GM23338 (cell line): ENCODE measurements around the gene ENOX2. TPM values are rescaled to one million over a fixed set of nuclear protein-coding genes. Genes with fewer than 3 reads are reported as not detected.

Experiments used
- ATAC-seq: fragments of 200-7000 bp; cut with Tn5 transposase; 3 replicates; pipeline ENCODE4 v1.9.1; 2020
- DNase-seq: peaks from one replicate; pipeline ENCODE4 v3.0.0-alpha.2; 2015; ENCODE audit warnings: low spot score
- H2AFZ ChIP-seq: fragments of 200-600 bp; sonication (generic); 2 replicates; pipeline ENCODE4 v1.8.0; 2016; ENCODE audit warnings: antibody characterized with exemption, mild to moderate bottlenecking, moderate library complexity
- H3F3A ChIP-seq: fragments of 200-600 bp; sonication (generic); replicated peaks from 2 replicates; pipeline ENCODE4 v1.8.0; 2017; ENCODE audit warnings: antibody characterized with exemption, mixed run types, low read depth
- H3K27ac ChIP-seq: fragments of 200-600 bp; sonication (generic); 2 replicates; pipeline ENCODE4 v1.6.1; 2016; ENCODE audit warnings: low read depth
- H3K27me3 ChIP-seq: fragments of 200-600 bp; sonication (generic); 2 replicates; pipeline ENCODE4 v1.8.0; 2016; ENCODE audit warnings: mild to moderate bottlenecking, mixed run types, moderate library complexity; ENCODE audit not compliant: insufficient read depth
- H3K36me3 ChIP-seq: fragments of 200-600 bp; sonication (generic); 2 replicates; pipeline ENCODE4 v1.8.0; 2016; ENCODE audit warnings: mild to moderate bottlenecking; ENCODE audit not compliant: insufficient read depth
- H3K4me1 ChIP-seq: fragments of 200-600 bp; sonication (generic); 2 replicates; pipeline ENCODE4 v1.8.0; 2016; ENCODE audit warnings: mild to moderate bottlenecking, moderate library complexity; ENCODE audit not compliant: insufficient read depth
- H3K4me2 ChIP-seq: fragments of 200-600 bp; sonication (generic); 2 replicates; pipeline ENCODE4 v1.7.1; 2017; ENCODE audit warnings: mixed run types
- H3K4me3 ChIP-seq: fragments of 200-600 bp; sonication (generic); 2 replicates; pipeline ENCODE4 v1.6.1; 2016; ENCODE audit warnings: mixed run types
- H3K79me2 ChIP-seq: fragments of 200-600 bp; sonication (generic); replicated peaks from 2 replicates; pipeline ENCODE4 v1.8.0; 2017; ENCODE audit warnings: mild to moderate bottlenecking; ENCODE audit not compliant: insufficient read depth
- H3K9me2 ChIP-seq: fragments of 200-600 bp; sonication (generic); 2 replicates; pipeline ENCODE4 v1.8.0; 2017; ENCODE audit not compliant: insufficient read depth
- H4K20me1 ChIP-seq: fragments of 200-600 bp; sonication (generic); replicated peaks from 2 replicates; pipeline ENCODE4 v1.8.0; 2017; ENCODE audit warnings: mild to moderate bottlenecking; ENCODE audit not compliant: insufficient read depth
- H3K27ac Mint-ChIP-seq: 2 replicates; pipeline ENCODE4 v1.8.0; 2020; ENCODE audit warnings: inconsistent platforms, mild to moderate bottlenecking, moderate library complexity, mixed read lengths
- H3K27me3 Mint-ChIP-seq: 3 replicates; pipeline ENCODE4 v1.8.0; 2022; ENCODE audit warnings: low read depth, mild to moderate bottlenecking, moderate library complexity, mixed read lengths, inconsistent platforms; ENCODE audit not compliant: insufficient read depth, poor library complexity
- H3K36me3 Mint-ChIP-seq: 3 replicates; pipeline ENCODE4 v1.8.0; 2021; ENCODE audit warnings: low read depth, mild to moderate bottlenecking, inconsistent platforms, moderate library complexity, mixed read lengths
- H3K4me1 Mint-ChIP-seq: 3 replicates; pipeline ENCODE4 v1.8.0; 2020; ENCODE audit warnings: mild to moderate bottlenecking, inconsistent platforms, mixed read lengths
- H3K4me3 Mint-ChIP-seq: 3 replicates; pipeline ENCODE4 v1.8.0; 2021; ENCODE audit warnings: moderate library complexity, mild to moderate bottlenecking, inconsistent platforms, mixed read lengths
- H3K9me3 Mint-ChIP-seq: 3 replicates; pipeline ENCODE4 v1.8.0; 2020; ENCODE audit warnings: moderate library complexity, mild to moderate bottlenecking, inconsistent platforms, mixed read lengths
- CREB1 ChIP-seq: fragments of 250-450 bp; sonication (Bioruptor Pico); IDR thresholded peaks from 2 replicates; pipeline ENCODE4 v1.5.0; 2020; ENCODE audit warnings: low read depth, mild to moderate bottlenecking, moderate library complexity
- ETS1 ChIP-seq: IDR thresholded peaks from 2 replicates; pipeline ENCODE4 v1.6.1; 2016; ENCODE audit warnings: antibody characterized with exemption
- EZH2 ChIP-seq: fragments of 200-600 bp; sonication (generic); IDR thresholded peaks from one replicate; pipeline ENCODE4 v1.8.0; 2017; ENCODE audit warnings: antibody characterized with exemption, mild to moderate bottlenecking, low read depth; ENCODE audit not compliant: unreplicated experiment
- EZH2phosphoT487 ChIP-seq: fragments of 200-600 bp; sonication (generic); IDR thresholded peaks from one replicate; pipeline ENCODE4 v1.8.1; 2018; ENCODE audit warnings: antibody characterized with exemption; ENCODE audit not compliant: unreplicated experiment
- JUNB ChIP-seq: IDR thresholded peaks from one replicate; pipeline ENCODE4 v1.6.1; 2016; ENCODE audit warnings: antibody characterized with exemption; ENCODE audit not compliant: unreplicated experiment
- STAT1 ChIP-seq: IDR thresholded peaks from one replicate; pipeline ENCODE4 v1.6.1; 2016; ENCODE audit warnings: antibody characterized with exemption; ENCODE audit not compliant: unreplicated experiment
- ZNF331 ChIP-seq: fragments of 250-450 bp; sonication (Bioruptor Pico); IDR thresholded peaks from 2 replicates; pipeline ENCODE4 v1.5.0; 2020; ENCODE audit warnings: low read depth, mild to moderate bottlenecking, moderate library complexity
- polyA plus RNA-seq: library from polyadenylated mRNA; unstranded; fragments of >200 nt; fragmentation: Nextera tagmentation; extraction: Ambion mirVana; gene quantifications from 2 replicates; pipeline ENCODE4 v1.2.1, GENCODE V29; 2016
- total RNA-seq: library from RNA; depleted of rRNA; stranded (reverse); fragments of >200 nt; shearing (Covaris generic); gene quantifications from 2 replicates; pipeline ENCODE4 v1.2.3, GENCODE V29; 2014
- TF ChIP-seq, protein P1 (sequence below), 2 experiments: fragments of 200-600 bp in 1 of 2; sonication (generic) in 1 of 2; conservative IDR thresholded peaks; 2 replicates each; pipeline versions ENCODE4 v1.5.1 to v1.6.1; 2016 to 2017; ENCODE audit warnings: antibody characterized with exemption in 2 of 2, low read depth in 2 of 2, mild to moderate bottlenecking in 2 of 2, moderate library complexity in 1 of 2

Gene ENOX2
- total and polyA plus RNA-seq, 2 experiments from 2014 or later, result 9.6 to 11.2 TPM

- Histone ChIP-seq H4K20me1 (no peaks in the 10 kb centered on the region), H3K36me3 (no peaks in the 10 kb centered on the region), H2AFZ (no peak overlapping the region), H3K79me2 (no peaks in the 10 kb centered on the region), H3F3A (no peaks in the 10 kb centered on the region), H3K4me3 (no peak overlapping the region), H3K27ac (no peak overlapping the region), H3K9me2 (no peaks in the 10 kb centered on the region), H3K4me1 (no peaks in the 10 kb centered on the region), H3K27me3 (no peaks in the 10 kb centered on the region), H3K4me2 (no peak overlapping the region)
- Mint-ChIP-seq H3K27me3 (peaks cover 3% of the 10 kb centered on the region), H3K36me3 (no peaks in the 10 kb centered on the region), H3K27ac (no peak overlapping the region), H3K9me3 (no peaks in the 10 kb centered on the region), H3K4me3 (no peak overlapping the region), H3K4me1 (peaks cover 7% of the 10 kb centered on the region; the same call in 2 of the 3 replicates)
- DNase-seq (no peak), ATAC-seq (no peak)
- TF ChIP-seq ZNF331 (CRISPR knock-in tag), result no peak
- TF ChIP-seq, protein P1, sequence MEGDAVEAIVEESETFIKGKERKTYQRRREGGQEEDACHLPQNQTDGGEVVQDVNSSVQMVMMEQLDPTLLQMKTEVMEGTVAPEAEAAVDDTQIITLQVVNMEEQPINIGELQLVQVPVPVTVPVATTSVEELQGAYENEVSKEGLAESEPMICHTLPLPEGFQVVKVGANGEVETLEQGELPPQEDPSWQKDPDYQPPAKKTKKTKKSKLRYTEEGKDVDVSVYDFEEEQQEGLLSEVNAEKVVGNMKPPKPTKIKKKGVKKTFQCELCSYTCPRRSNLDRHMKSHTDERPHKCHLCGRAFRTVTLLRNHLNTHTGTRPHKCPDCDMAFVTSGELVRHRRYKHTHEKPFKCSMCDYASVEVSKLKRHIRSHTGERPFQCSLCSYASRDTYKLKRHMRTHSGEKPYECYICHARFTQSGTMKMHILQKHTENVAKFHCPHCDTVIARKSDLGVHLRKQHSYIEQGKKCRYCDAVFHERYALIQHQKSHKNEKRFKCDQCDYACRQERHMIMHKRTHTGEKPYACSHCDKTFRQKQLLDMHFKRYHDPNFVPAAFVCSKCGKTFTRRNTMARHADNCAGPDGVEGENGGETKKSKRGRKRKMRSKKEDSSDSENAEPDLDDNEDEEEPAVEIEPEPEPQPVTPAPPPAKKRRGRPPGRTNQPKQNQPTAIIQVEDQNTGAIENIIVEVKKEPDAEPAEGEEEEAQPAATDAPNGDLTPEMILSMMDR (conservative IDR thresholded peaks at IDR 0.05; ENCODE audit: low read depth in 2 of 2), result no peak
- no peak for TF ChIP-seq CREB1
- no peak for TF ChIP-seq JUNB
- TF ChIP-seq STAT1, result no peak
- no peak for TF ChIP-seq EZH2
- no peak for TF ChIP-seq EZH2phosphoT487
- no peak for TF ChIP-seq ETS1
Measured at GRCh38 chrX:130604882-130605281, 298.1 kb downstream of the ENOX2 start.

- H3K4me2 ChIP-seq, result no peak overlapping the region
- DNase-seq, result no peak
- no peak overlapping the region for H2AFZ ChIP-seq
- no peaks in the 10 kb centered on the region for H3K36me3 Mint-ChIP-seq
- TF ChIP-seq ETS1, result no peak
- no peak overlapping the region for H3K4me3 ChIP-seq
- H3K9me2 ChIP-seq, result no peaks in the 10 kb centered on the region
- H3K4me1 Mint-ChIP-seq, result no peaks in the 10 kb centered on the region
- no peak overlapping the region for H3K27ac ChIP-seq
- H4K20me1 ChIP-seq, result no peaks in the 10 kb centered on the region
- no peaks in the 10 kb centered on the region for H3K9me3 Mint-ChIP-seq
- no peak for ATAC-seq
- no peaks in the 10 kb centered on the region for H3K79me2 ChIP-seq
- H3K27me3 ChIP-seq, result no peaks in the 10 kb centered on the region
- H3K4me1 ChIP-seq, result no peaks in the 10 kb centered on the region
- no peaks in the 10 kb centered on the region for H3K27me3 Mint-ChIP-seq
- H3K27ac Mint-ChIP-seq, result no peak overlapping the region
- H3K4me3 Mint-ChIP-seq, result no peak overlapping the region
- no peaks in the 10 kb centered on the region for H3F3A ChIP-seq
- H3K36me3 ChIP-seq, result no peaks in the 10 kb centered on the region
Measured at GRCh38 chrX:130594453-130594916, 308.5 kb downstream of the ENOX2 start.
